ENCODE data around the gene AGBL2.
"Not testable (repeated sequence)": the region's sequence is repeated elsewhere in the genome, so short reads cannot be mapped to it uniquely, and the experiment has no call there.

Gene AGBL2

GRCh38 chr11:47715082-47715669, at the start of gene AGBL2:
Gene AGBL2 (minus strand): TSS chr11:47715369. CDS start chr11:47714650, 719 bp downstream.
- DNase-seq: peak; percentile 66

GRCh38 chr11:47759291-47759690, 44.1 kb upstream of the AGBL2 start:
- DNase-seq: not testable (repeated sequence)

- DNase-seq: no peak
These were observed 41.0 kb upstream of the AGBL2 start for GRCh38 chr11:47756208-47756607.

GRCh38 chr11:47750725-47751124, 35.6 kb upstream of the AGBL2 start:
- DNase-seq: no peak

- not testable (repeated sequence) for DNase-seq
These were observed 27.3 kb upstream of the AGBL2 start for GRCh38 chr11:47742494-47742893.

GRCh38 chr11:47737817-47738216, 22.6 kb upstream of the AGBL2 start:
- not testable (repeated sequence) for DNase-seq

- no peak for DNase-seq
These were observed 17.1 kb upstream of the AGBL2 start for GRCh38 chr11:47732271-47732670.

- DNase-seq: no peak
These were observed 16.3 kb upstream of the AGBL2 start for GRCh38 chr11:47731475-47731874.

- DNase-seq: no peak
These were observed 11.8 kb upstream of the AGBL2 start for GRCh38 chr11:47726878-47727514.

- no peak for DNase-seq
These were observed 10.9 kb upstream of the AGBL2 start for GRCh38 chr11:47726118-47726442.

GRCh38 chr11:47725442-47726117, 10.4 kb upstream of the AGBL2 start:
- no peak for DNase-seq

- DNase-seq: no peak
These were observed 9.0 kb upstream of the AGBL2 start for GRCh38 chr11:47724041-47724729.

GRCh38 chr11:47723041-47723440, 7.9 kb upstream of the AGBL2 start:
- DNase-seq: no peak

- DNase-seq: no peak
These were observed 5.5 kb upstream of the AGBL2 start for GRCh38 chr11:47720651-47721050.

- no peak for DNase-seq
These were observed 1.5 kb upstream of the AGBL2 start for GRCh38 chr11:47716692-47717091.

- no peak for DNase-seq
These were observed 551 bp downstream of the AGBL2 start for GRCh38 chr11:47714554-47715081.

- DNase-seq: no peak
These were observed 3.4 kb downstream of the AGBL2 start for GRCh38 chr11:47711816-47712215.

- DNase-seq: no peak
These were observed 3.9 kb downstream of the AGBL2 start for GRCh38 chr11:47711225-47711624.

GRCh38 chr11:47707275-47707786, 7.8 kb downstream of the AGBL2 start:
- not testable (repeated sequence) for DNase-seq

- no peak for DNase-seq
These were observed 9.4 kb downstream of the AGBL2 start for GRCh38 chr11:47705721-47706120.

GRCh38 chr11:47691979-47692378, 23.2 kb downstream of the AGBL2 start:
- DNase-seq: no peak

GRCh38 chr11:47689480-47689879, 25.7 kb downstream of the AGBL2 start:
- no peak for DNase-seq

- DNase-seq: no peak
These were observed 26.2 kb downstream of the AGBL2 start for GRCh38 chr11:47688991-47689390.
